DMS79 (cell line): ENCODE results near the gene GSTM3.

Experiments
- DNase-seq: peaks from one replicate; lab custom pipeline; 2025; lab: John Stamatoyannopoulos, UW

The GSTM3 gene

GRCh38 chr1:109740615-109741373 is at the start of gene GSTM3:
Gene GSTM3 (minus strand): TSS chr1:109741038. CDS start chr1:109740287, 751 bp downstream.
- DNase-seq: no peak

- no peak for DNase-seq
These were observed 49.5 kb upstream of the GSTM3 start for GRCh38 chr1:109790329-109790728.

GRCh38 chr1:109789551-109790180 is 48.8 kb upstream of the GSTM3 start:
- DNase-seq: no peak

- no peak for DNase-seq
These were observed 48.1 kb upstream of the GSTM3 start for GRCh38 chr1:109788695-109789521.

- no peak for DNase-seq
These were observed 47.2 kb upstream of the GSTM3 start for GRCh38 chr1:109787845-109788601.

GRCh38 chr1:109787211-109787844 is 46.5 kb upstream of the GSTM3 start:
- DNase-seq: no peak

- no peak for DNase-seq
These were observed 45.7 kb upstream of the GSTM3 start for GRCh38 chr1:109786531-109787021.

GRCh38 chr1:109786112-109786480 is 45.3 kb upstream of the GSTM3 start:
- no peak for DNase-seq

GRCh38 chr1:109785446-109786111 is 44.7 kb upstream of the GSTM3 start:
- no peak for DNase-seq

- no peak for DNase-seq
These were observed 43.9 kb upstream of the GSTM3 start for GRCh38 chr1:109784551-109785252.

GRCh38 chr1:109783436-109783835 is 42.6 kb upstream of the GSTM3 start:
- DNase-seq: no peak

GRCh38 chr1:109782927-109783326 is 42.1 kb upstream of the GSTM3 start:
- no peak for DNase-seq

GRCh38 chr1:109782514-109782913 is 41.7 kb upstream of the GSTM3 start:
- no peak for DNase-seq

GRCh38 chr1:109781806-109782205 is 41.0 kb upstream of the GSTM3 start:
- no peak for DNase-seq

- no peak for DNase-seq
These were observed 40.1 kb upstream of the GSTM3 start for GRCh38 chr1:109780982-109781381.

- no peak for DNase-seq
These were observed 37.3 kb upstream of the GSTM3 start for GRCh38 chr1:109777980-109778625.

- DNase-seq: no peak
These were observed 36.6 kb upstream of the GSTM3 start for GRCh38 chr1:109777436-109777835.

- DNase-seq: peak; percentile 62
These were observed 36.1 kb upstream of the GSTM3 start for GRCh38 chr1:109776911-109777310.

GRCh38 chr1:109776206-109776835 is 35.5 kb upstream of the GSTM3 start:
- no peak for DNase-seq
